Hematopoietic multipotent progenitor cell treated with erythropoietin and hydrocortisone succinate and interleukin-3 and kit ligand, for 8 days (in vitro differentiated cells): ENCODE data around the gene KANK3.
A peak's percentile ranks its signal among the peaks of the same experiment; 100 is the strongest.

Experiments
- DNase-seq: peaks from one replicate; pipeline ENCODE4 v3.0.0-alpha.2; 2015

Gene KANK3

GRCh38 chr19:8336660-8337059 lies 6.4 kb downstream of the KANK3 start:
- no peak for DNase-seq

GRCh38 chr19:8336072-8336569 lies 6.9 kb downstream of the KANK3 start:
- DNase-seq = no peak

- no peak for DNase-seq
These were observed 7.6 kb downstream of the KANK3 start for GRCh38 chr19:8335343-8336071.

- DNase-seq = peak; percentile 55
These were observed 8.4 kb downstream of the KANK3 start for GRCh38 chr19:8334458-8335342.

GRCh38 chr19:8333767-8334457 lies 9.2 kb downstream of the KANK3 start:
- DNase-seq = no peak

- no peak for DNase-seq
These were observed 9.9 kb downstream of the KANK3 start for GRCh38 chr19:8332976-8333766.

GRCh38 chr19:8331263-8331845 lies 11.7 kb downstream of the KANK3 start:
- DNase-seq = peak; percentile 61

GRCh38 chr19:8329996-8330395 lies 13.1 kb downstream of the KANK3 start:
- DNase-seq = no peak

GRCh38 chr19:8325454-8325853 lies 17.6 kb downstream of the KANK3 start:
- no peak for DNase-seq

- DNase-seq = peak; percentile 23
These were observed 18.6 kb downstream of the KANK3 start for GRCh38 chr19:8324186-8325050.

GRCh38 chr19:8323781-8324185 lies 19.3 kb downstream of the KANK3 start:
- DNase-seq = peak; percentile 61

GRCh38 chr19:8322638-8322997 lies 20.4 kb downstream of the KANK3 start:
- DNase-seq = no peak

- DNase-seq = peak; percentile 18
These were observed 20.9 kb downstream of the KANK3 start for GRCh38 chr19:8321986-8322637.

GRCh38 chr19:8321067-8321985 lies 21.7 kb downstream of the KANK3 start, which contains the start of the genes NDUFA7 and RPS28:
TSS of gene NDUFA7 (minus strand) at chr19:8321375. CDS start at chr19:8321358, 17 bp downstream.
TSS of gene RPS28 (plus strand) at chr19:8321496. CDS start at chr19:8321531, 35 bp downstream.
- peak; percentile 95 for DNase-seq

- peak; percentile 27 for DNase-seq
These were observed 22.4 kb downstream of the KANK3 start for GRCh38 chr19:8320564-8321066.

- no peak for DNase-seq
These were observed 23.1 kb downstream of the KANK3 start for GRCh38 chr19:8319807-8320520.

GRCh38 chr19:8318835-8319234 lies 24.2 kb downstream of the KANK3 start:
- DNase-seq = peak; percentile 42
